HepG2 (cell line): Measurements from ENCODE around the gene IPO13. TPM values are rescaled to one million over a fixed set of nuclear protein-coding genes. Genes with fewer than 3 reads are reported as not detected.

ENCODE experiments used
- ARID2 ChIP-seq: sonication (generic); formaldehyde crosslinking; IDR thresholded peaks from 2 replicates; pipeline ENCODE4 v1.8.1; 2022; ENCODE audit warnings: mild to moderate bottlenecking, missing genetic modification reagents, borderline replicate concordance
- HCFC1 ChIP-seq: fragments of 150-350 bp; IDR thresholded peaks from 2 replicates; pipeline ENCODE4 v1.6.1; 2014; ENCODE audit warnings: low read depth, low read length
- IKZF1 ChIP-seq: fragments of 450-650 bp; IDR thresholded peaks from 2 replicates; pipeline ENCODE4 v1.7.1; 2016
- JDP2 ChIP-seq: sonication (generic); formaldehyde crosslinking; IDR thresholded peaks from 2 replicates; pipeline ENCODE4 v1.8.1; 2022; ENCODE audit warnings: missing genetic modification reagents, borderline replicate concordance
- MLLT10 ChIP-seq: sonication (generic); formaldehyde crosslinking; IDR thresholded peaks from 2 replicates; pipeline ENCODE4 v1.4.0; 2020; ENCODE audit warnings: missing genetic modification reagents
- NR2C2 ChIP-seq: sonication (generic); formaldehyde crosslinking; IDR thresholded peaks from 2 replicates; pipeline ENCODE4 v1.4.0; 2020; ENCODE audit warnings: missing genetic modification reagents, mild to moderate bottlenecking, moderate library complexity, borderline replicate concordance
- NRL ChIP-seq: sonication (generic); formaldehyde crosslinking; IDR thresholded peaks from 2 replicates; pipeline ENCODE4 v1.5.0; 2020; ENCODE audit warnings: missing genetic modification reagents, mild to moderate bottlenecking, moderate library complexity, borderline replicate concordance
- RARA ChIP-seq: IDR thresholded peaks from 2 replicates; pipeline ENCODE4 v1.6.1; 2016; ENCODE audit warnings: missing genetic modification reagents, missing compliant biosample characterization
- SIN3A ChIP-seq: IDR thresholded peaks from 2 replicates; pipeline ENCODE4 v1.6.1; 2011; ENCODE audit warnings: low read depth, mild to moderate bottlenecking, control low read depth, low read length, borderline replicate concordance
- SIX1 ChIP-seq: sonication (generic); formaldehyde crosslinking; IDR thresholded peaks from 2 replicates; pipeline ENCODE4 v1.4.0; 2020; ENCODE audit warnings: missing genetic modification reagents, borderline replicate concordance
- SMARCC2 ChIP-seq: fragments of 450-650 bp; IDR thresholded peaks from 2 replicates; pipeline ENCODE4 v1.6.1; 2017; ENCODE audit warnings: antibody characterized with exemption, mild to moderate bottlenecking
- TAF1 ChIP-seq: sonication (generic); formaldehyde crosslinking; IDR thresholded peaks from 2 replicates; pipeline ENCODE4 v1.4.0; 2020; ENCODE audit warnings: missing genetic modification reagents
- TBX2 ChIP-seq: sonication (generic); formaldehyde crosslinking; IDR thresholded peaks from 2 replicates; pipeline ENCODE4 v1.5.0; 2020; ENCODE audit warnings: missing genetic modification reagents, mild to moderate bottlenecking, borderline replicate concordance
- TSC22D2 ChIP-seq: sonication (generic); formaldehyde crosslinking; IDR thresholded peaks from 2 replicates; pipeline ENCODE4 v1.5.1; 2020; ENCODE audit warnings: missing genetic modification reagents, mild to moderate bottlenecking, borderline replicate concordance
- ZBTB8A ChIP-seq: sonication (generic); formaldehyde crosslinking; IDR thresholded peaks from 2 replicates; pipeline ENCODE4 v1.4.0; 2020; ENCODE audit warnings: mild to moderate bottlenecking, low read depth, missing genetic modification reagents, borderline replicate concordance
- ZFAT ChIP-seq: sonication (generic); formaldehyde crosslinking; conservative IDR thresholded peaks from 2 replicates; pipeline ENCODE4 v1.8.1; 2023; ENCODE audit warnings: missing genetic modification reagents, inconsistent platforms
- ZFP1 ChIP-seq: IDR thresholded peaks from 2 replicates; pipeline ENCODE4 v1.6.1; 2016
- ZFP82 ChIP-seq: sonication (generic); formaldehyde crosslinking; IDR thresholded peaks from 2 replicates; pipeline ENCODE4 v1.5.1; 2020; ENCODE audit warnings: mild to moderate bottlenecking, missing genetic modification reagents, borderline replicate concordance
- ZFYVE20 ChIP-seq: sonication (generic); formaldehyde crosslinking; IDR thresholded peaks from 2 replicates; pipeline ENCODE4 v1.8.0; 2023; ENCODE audit warnings: low read depth, mild to moderate bottlenecking, moderate library complexity, missing genetic modification reagents, borderline replicate concordance
- ZNF225 ChIP-seq: sonication (generic); formaldehyde crosslinking; IDR thresholded peaks from 2 replicates; pipeline ENCODE4 v1.4.0; 2020; ENCODE audit warnings: mild to moderate bottlenecking, missing genetic modification reagents
- ZNF503 ChIP-seq: sonication (generic); formaldehyde crosslinking; IDR thresholded peaks from 2 replicates; pipeline ENCODE4 v1.4.0; 2020; ENCODE audit warnings: missing genetic modification reagents
- ZNF780A ChIP-seq: sonication (generic); formaldehyde crosslinking; IDR thresholded peaks from 2 replicates; pipeline ENCODE4 v1.8.0; 2022; ENCODE audit warnings: mild to moderate bottlenecking, missing genetic modification reagents, moderate library complexity
- ZSCAN12 ChIP-seq: sonication (generic); formaldehyde crosslinking; IDR thresholded peaks from 2 replicates; pipeline ENCODE4 v1.9.0; 2021; ENCODE audit warnings: mild to moderate bottlenecking, missing genetic modification reagents
- polyA plus RNA-seq, 8 experiments: library from polyadenylated mRNA; depleted of rRNA in 3 of 8; stranded (reverse) in 7 of 8; unstranded in 1 of 8; fragments of >200 nt; fragmentation: Illumina TruSeq in 4 of 8; extraction: Trizol in 4 of 8; gene quantifications; 2 replicates each; pipeline versions ENCODE4 v1.2.1 to v1.2.3, GENCODE V29; 2011 to 2016; ENCODE audit warnings: low read depth in 4 of 8, missing spikeins in 1 of 8, mixed read lengths in 1 of 8; ENCODE audit not compliant: insufficient read depth in 1 of 8
- total RNA-seq, 5 experiments: library from RNA; depleted of rRNA; stranded (reverse); fragments of >200 nt; fragmentation: Illumina TruSeq; extraction: Trizol; gene quantifications; 2 replicates each; pipeline ENCODE4 v1.2.3, GENCODE V29; 2016; ENCODE audit warnings: low read depth in 1 of 5
- TF ChIP-seq, protein P1 (sequence below): sonication (generic); formaldehyde crosslinking; IDR thresholded peaks from 2 replicates; pipeline ENCODE4 v1.4.0; 2020; ENCODE audit warnings: mild to moderate bottlenecking, low read depth, missing genetic modification reagents
- TF ChIP-seq, protein P2 (sequence below): sonication (generic); formaldehyde crosslinking; IDR thresholded peaks from 2 replicates; pipeline ENCODE4 v1.4.0; 2020; ENCODE audit warnings: low read depth, missing genetic modification reagents

IPO13 gene
- total and polyA plus RNA-seq, 2 of the 13 experiments (the other 11 are each of a cell fraction or from before 2014, with no cell fraction given), result 12.9 to 15.6 TPM

- TF ChIP-seq ZNF503 (CRISPR knock-in tag), result no peak
- no peak for TF ChIP-seq ZNF225 (CRISPR knock-in tag)
- no peak for TF ChIP-seq ZSCAN12
- no peak for TF ChIP-seq IKZF1
- no peak for TF ChIP-seq HCFC1
- TF ChIP-seq, protein P1, sequence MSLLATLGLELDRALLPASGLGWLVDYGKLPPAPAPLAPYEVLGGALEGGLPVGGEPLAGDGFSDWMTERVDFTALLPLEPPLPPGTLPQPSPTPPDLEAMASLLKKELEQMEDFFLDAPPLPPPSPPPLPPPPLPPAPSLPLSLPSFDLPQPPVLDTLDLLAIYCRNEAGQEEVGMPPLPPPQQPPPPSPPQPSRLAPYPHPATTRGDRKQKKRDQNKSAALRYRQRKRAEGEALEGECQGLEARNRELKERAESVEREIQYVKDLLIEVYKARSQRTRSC (CRISPR knock-in tag), result 0 out of 2 replicates have a peak, but pooled peaks have one; percentile 23
- no peak for TF ChIP-seq JDP2
- TF ChIP-seq SIX1 (CRISPR knock-in tag), result no peak
- no peak for TF ChIP-seq MLLT10 (CRISPR knock-in tag)
- TF ChIP-seq SIN3A, result no peak
- TF ChIP-seq TAF1, result no peak
- TF ChIP-seq NRL (CRISPR knock-in tag), result no peak
- no peak for TF ChIP-seq ZBTB8A
- no peak for TF ChIP-seq ZFP82
- TF ChIP-seq TBX2 (CRISPR knock-in tag), result no peak
- TF ChIP-seq ZFYVE20 (CRISPR knock-in tag), result no peak
- TF ChIP-seq TSC22D2 (CRISPR knock-in tag), result no peak
- TF ChIP-seq ARID2 (CRISPR knock-in tag), result no peak
- TF ChIP-seq, protein P2, sequence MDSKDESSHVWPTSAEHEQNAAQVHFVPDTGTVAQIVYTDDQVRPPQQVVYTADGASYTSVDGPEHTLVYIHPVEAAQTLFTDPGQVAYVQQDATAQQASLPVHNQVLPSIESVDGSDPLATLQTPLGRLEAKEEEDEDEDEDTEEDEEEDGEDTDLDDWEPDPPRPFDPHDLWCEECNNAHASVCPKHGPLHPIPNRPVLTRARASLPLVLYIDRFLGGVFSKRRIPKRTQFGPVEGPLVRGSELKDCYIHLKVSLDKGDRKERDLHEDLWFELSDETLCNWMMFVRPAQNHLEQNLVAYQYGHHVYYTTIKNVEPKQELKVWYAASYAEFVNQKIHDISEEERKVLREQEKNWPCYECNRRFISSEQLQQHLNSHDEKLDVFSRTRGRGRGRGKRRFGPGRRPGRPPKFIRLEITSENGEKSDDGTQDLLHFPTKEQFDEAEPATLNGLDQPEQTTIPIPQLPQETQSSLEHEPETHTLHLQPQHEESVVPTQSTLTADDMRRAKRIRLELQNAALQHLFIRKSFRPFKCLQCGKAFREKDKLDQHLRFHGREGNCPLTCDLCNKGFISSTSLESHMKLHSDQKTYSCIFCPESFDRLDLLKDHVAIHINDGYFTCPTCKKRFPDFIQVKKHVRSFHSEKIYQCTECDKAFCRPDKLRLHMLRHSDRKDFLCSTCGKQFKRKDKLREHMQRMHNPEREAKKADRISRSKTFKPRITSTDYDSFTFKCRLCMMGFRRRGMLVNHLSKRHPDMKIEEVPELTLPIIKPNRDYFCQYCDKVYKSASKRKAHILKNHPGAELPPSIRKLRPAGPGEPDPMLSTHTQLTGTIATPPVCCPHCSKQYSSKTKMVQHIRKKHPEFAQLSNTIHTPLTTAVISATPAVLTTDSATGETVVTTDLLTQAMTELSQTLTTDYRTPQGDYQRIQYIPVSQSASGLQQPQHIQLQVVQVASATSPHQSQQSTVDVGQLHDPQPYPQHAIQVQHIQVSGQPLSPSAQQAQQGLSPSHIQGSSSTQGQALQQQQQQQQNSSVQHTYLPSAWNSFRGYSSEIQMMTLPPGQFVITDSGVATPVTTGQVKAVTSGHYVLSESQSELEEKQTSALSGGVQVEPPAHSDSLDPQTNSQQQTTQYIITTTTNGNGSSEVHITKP (CRISPR knock-in tag), result no peak
- no peak for TF ChIP-seq SMARCC2
- TF ChIP-seq ZFP1, result no peak
- no peak for TF ChIP-seq RARA (CRISPR knock-in tag)
- no peak for TF ChIP-seq ZNF780A (CRISPR knock-in tag)
- no peak for TF ChIP-seq NR2C2 (CRISPR knock-in tag)
- no peak for TF ChIP-seq ZFAT (CRISPR knock-in tag)
These were observed 33.7 kb downstream of the IPO13 start (continued) for GRCh38 chr1:43980255-43981134.
